HG03460 (cell line): ENCODE measurements around the gene FNBP1.

ENCODE experiments used
- ATAC-seq: cut with Tn5 transposase; IDR thresholded peaks from one replicate; pipeline ENCODE4 v1.9.1; 2021; ENCODE audit not compliant: unreplicated experiment

FNBP1 gene

GRCh38 chr9:130045725-130046450 is 2.9 kb upstream of the FNBP1 start:
- ATAC-seq: no peak

- no peak for ATAC-seq
Observed at GRCh38 chr9:130043654-130044623, 950 bp upstream of the FNBP1 start.

GRCh38 chr9:130042406-130042884 is 544 bp downstream of the FNBP1 start:
- no peak for ATAC-seq

DNA sequence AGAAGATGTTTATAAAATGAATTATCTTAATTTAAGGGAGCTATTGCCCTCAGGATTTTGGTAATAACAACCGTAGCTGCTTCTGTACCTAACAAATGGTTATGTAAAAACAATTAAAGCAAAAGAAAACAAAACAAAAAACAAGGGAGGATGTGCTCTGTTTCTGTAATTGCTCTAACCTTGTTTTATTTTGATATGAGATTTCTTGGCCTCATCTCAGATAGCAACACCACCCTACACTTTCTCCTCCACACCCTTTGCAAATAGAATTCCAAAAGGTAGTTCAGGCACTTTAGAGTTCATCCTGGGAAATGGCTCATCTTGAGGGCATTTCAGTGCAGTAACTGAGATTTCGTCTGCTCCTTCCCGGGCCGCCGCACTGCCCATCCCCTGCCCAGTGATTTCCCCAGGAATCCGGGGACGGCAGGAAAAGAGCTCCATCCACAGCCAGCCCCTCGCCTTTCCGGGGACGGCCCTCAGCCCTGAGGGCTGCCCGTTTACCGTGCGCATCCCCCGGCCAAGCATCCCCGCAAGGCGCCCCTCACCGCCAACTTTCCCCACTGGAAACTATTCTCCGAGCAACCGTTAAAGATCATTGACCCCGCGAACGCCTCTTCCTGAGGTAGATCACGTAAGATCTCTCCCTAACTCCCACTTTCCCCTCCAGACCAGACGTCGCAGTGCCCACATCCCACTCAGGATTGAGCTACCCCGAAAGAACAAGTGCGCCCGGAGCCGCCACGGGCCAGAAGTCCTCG is 1.2 kb downstream of the FNBP1 start:
- ATAC-seq: no peak

DNA sequence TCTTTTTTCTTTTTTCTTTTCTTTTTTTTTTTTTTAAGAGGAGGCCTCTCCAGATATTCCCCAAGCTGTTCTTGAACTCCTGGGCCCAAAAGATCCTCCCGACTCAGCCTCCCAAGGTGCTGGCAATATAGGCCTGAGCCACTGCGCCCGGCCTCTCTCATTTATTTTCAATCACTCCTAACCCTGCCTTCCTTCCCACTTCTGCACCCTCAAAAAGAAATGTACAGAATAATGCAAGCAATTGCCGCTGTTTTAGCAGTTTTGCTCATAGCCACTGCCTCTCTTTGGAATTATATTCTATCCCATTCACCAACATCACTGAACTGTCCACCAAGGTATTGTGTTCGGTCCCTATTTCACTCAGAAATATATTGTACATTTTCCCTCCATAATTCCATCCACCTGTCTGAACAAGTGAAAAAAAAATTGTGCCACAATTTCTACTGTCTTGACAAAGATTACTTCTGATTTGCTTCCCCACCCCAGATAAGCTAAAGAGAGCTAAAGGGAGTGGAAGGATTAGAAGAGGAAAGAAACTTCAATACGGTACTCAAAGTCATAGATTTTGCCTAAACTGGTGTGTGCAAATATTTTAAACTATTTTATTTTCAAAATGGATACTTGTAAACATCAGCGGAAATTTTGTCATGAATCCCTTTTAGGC is 1.9 kb downstream of the FNBP1 start:
- ATAC-seq: no peak

- ATAC-seq: peak; percentile 29
Observed at GRCh38 chr9:130039528-130040147, 3.4 kb downstream of the FNBP1 start.

DNA sequence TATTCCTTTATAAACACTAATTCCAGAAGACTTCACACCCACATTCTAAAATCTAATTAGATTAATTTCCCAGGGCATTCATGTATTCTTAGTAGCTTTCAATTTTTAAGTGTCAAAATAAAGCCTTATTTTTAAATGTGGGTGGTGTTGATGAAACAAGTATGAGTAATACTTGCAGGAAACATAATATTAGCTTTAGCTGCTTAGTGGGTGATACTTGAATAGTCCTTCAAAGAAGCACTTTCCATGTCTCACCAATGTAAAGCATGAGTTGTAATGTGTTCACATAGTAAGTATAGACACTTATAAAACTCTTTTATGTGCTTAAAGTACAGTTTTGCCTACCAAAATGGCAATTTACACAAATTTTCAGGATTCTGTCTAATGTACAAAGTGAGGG is 6.9 kb downstream of the FNBP1 start:
- no peak for ATAC-seq

DNA sequence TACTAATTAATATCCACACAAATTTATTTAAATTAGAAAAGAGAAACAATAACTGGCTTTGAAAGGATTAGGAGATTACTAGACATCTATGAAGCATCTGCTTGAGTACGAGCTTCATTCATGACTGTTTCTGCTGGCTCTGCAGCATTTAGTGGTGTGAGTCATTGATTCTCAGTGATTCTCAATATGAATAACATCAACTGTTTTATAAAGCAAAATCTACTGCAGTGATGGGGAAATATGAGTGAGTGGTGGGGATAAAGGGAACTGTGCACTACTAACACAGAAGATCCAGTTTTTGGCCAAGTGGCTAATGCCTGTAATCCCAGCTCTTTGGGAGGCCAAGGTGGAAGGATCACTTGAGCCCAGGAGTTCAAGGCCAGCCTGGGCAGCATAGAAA is 8.4 kb downstream of the FNBP1 start:
- no peak for ATAC-seq

GRCh38 chr9:130030651-130031127 is 12.3 kb downstream of the FNBP1 start:
- no peak for ATAC-seq

GRCh38 chr9:130029223-130029973 is 13.6 kb downstream of the FNBP1 start:
- no peak for ATAC-seq

DNA sequence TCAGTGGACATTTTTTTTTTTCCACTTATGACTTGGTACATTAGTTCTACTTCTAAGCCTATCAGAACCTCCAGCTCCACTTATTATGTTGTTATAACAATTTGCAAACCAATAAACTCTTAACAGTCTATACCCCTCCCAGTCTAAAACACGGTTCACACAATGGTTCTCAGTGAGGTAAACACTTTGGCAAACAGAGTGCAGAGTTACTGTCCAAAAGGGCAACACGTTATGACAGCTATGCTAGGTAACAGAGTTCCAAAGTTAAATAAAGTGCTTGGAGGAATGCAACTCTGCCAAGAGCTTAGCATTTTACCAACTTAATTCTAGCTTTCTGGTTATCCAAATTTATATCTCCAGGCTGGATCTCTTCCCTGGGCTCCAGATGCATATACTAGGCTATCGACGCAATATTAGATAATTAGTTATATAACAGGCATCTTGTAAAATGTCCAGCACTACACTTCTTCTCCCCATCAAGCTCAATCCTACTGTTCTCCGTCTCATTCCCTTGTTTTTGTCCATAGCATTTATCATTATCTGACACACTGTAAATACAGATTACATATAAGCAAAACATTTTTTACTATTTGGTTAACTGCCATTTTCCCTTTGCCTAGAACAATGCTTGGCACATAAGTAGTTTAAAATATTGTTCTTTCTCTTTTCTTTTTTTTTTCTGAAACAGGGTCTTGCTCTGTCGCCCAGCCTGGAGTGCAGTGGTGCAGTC is 14.3 kb downstream of the FNBP1 start:
- ATAC-seq: no peak

DNA sequence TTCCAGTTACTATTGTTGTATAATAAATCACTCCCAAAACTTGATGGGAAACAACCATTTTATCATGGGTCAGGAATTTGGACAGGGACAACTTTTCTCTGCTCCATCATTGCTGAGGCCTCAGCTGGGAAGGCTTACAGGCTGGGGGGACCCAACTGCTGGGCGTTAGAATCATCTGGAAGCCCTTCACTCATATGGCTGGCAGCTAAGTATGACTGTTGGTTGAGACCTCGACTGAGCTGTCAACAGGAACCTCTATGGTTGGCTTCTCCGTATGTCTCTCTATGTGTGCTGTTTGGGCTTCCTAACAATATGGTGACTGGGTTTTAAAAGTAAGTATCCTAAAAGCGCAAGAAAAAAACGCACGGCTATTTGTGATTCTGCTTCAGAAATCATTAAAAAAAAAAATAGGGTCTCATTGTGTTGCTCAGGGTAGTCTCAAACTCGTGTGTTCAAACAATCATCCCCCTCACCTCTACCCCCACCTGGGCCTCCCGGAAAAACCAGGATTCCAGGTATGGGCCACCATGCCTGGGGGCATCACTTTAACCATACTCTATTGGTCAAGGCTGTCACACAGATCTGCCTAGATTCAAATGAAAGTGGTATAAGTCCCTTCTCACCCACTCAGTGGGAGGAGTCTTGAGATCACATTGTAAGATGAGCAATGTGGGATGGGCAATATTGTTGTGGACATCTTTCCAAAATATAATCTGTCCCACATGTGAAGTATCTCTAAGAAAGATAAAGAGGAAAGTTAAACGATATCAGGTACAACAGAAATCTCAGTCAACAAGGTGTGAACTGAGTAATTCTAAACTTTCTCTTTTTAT is 15.2 kb downstream of the FNBP1 start:
- no peak for ATAC-seq

- ATAC-seq: no peak
Observed at GRCh38 chr9:130026583-130027340, 16.2 kb downstream of the FNBP1 start.

DNA sequence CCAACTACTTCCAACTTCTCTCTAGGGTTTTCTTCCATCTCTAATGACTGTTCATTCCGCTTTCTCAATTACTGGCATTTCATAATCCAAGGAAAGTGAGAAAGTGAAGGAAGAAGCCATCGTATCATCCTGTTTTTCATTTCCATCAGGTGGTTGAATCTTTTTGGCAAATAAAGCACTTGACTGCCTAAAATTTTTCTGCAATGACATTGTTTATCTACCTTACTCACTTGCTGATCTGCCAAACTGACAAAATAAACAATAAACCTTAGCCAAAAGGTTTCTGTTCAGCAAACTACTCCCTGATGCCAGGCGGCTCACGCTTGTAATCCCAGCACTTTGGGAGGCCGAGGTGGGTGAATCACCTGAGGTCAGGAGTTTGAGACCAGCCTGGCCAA is 18.4 kb downstream of the FNBP1 start:
- ATAC-seq: no peak

GRCh38 chr9:130023994-130024596 is 18.9 kb downstream of the FNBP1 start:
- ATAC-seq: no peak

DNA sequence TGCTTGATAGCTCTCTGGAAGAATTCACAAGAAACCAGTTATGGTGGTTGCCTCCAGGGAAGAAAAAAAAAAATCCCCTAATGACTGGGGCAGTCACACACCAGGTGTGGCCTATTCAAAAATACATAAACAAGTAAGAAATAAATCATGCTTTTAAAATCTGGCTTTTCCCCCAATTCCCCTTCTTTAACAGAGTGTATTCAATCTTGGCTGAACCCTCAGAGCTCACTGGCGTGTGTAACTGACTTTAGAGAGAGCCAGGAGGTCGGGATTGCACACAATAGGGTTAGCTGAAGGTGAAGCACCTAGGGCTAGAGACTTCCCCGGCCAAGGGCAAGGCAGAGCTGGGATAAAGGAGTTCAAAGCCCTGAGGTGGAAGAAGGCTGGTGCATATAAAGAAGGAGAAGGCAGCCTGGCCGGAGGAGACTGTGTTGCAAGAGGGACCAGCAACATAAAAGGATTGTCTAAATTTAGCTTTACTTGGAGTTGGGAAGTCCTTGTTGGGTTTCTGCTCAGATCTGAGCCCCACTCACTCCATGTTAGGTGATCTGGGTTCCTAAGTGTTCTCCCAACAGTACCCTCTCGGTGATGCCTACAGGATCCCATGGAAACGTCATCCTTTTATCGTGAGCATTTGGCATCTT is 19.7 kb downstream of the FNBP1 start:
- ATAC-seq: peak; percentile 41
